HepG2 (cell line): ENCODE measurements around the gene FBXO24. TPM values are rescaled to one million over a fixed set of nuclear protein-coding genes. Genes with fewer than 3 reads are reported as not detected.

Experiments used
- CCDC6 ChIP-seq: sonication (generic); formaldehyde crosslinking; IDR thresholded peaks from 2 replicates; pipeline ENCODE4 v1.8.1; 2022; ENCODE audit warnings: mild to moderate bottlenecking, missing genetic modification reagents, moderate library complexity
- ELF1 ChIP-seq: sonication (generic); formaldehyde crosslinking; IDR thresholded peaks from 2 replicates; pipeline ENCODE4 v1.4.0; 2020; ENCODE audit warnings: missing genetic modification reagents
- KDM3A ChIP-seq: IDR thresholded peaks from 2 replicates; pipeline ENCODE4 v1.6.1; 2018; ENCODE audit warnings: low read depth, missing compliant biosample characterization
- KMT2B ChIP-seq: IDR thresholded peaks from 2 replicates; pipeline ENCODE4 v1.6.1; 2016; ENCODE audit warnings: missing genetic modification reagents, missing compliant biosample characterization
- MEIS1 ChIP-seq: sonication (generic); formaldehyde crosslinking; IDR thresholded peaks from 2 replicates; pipeline ENCODE4 v1.9.0; 2021; ENCODE audit warnings: mild to moderate bottlenecking, missing genetic modification reagents, moderate library complexity, borderline replicate concordance
- NFYB ChIP-seq: sonication (generic); formaldehyde crosslinking; IDR thresholded peaks from 2 replicates; pipeline ENCODE4 v1.4.0; 2020; ENCODE audit warnings: missing genetic modification reagents
- PHF5A ChIP-seq: IDR thresholded peaks from one replicate; pipeline ENCODE4 v1.6.1; 2018; ENCODE audit warnings: low read depth, missing genetic modification reagents; ENCODE audit not compliant: unreplicated experiment
- SMARCE1 ChIP-seq: fragments of 450-650 bp; IDR thresholded peaks from 2 replicates; pipeline ENCODE4 v1.6.1; 2017; ENCODE audit warnings: borderline replicate concordance
- TAF15 ChIP-seq: fragments of 200-400 bp; formaldehyde crosslinking; IDR thresholded peaks from one replicate; pipeline ENCODE4 v1.6.1; 2018; ENCODE audit warnings: mild to moderate bottlenecking, low read depth, low read length; ENCODE audit not compliant: poor library complexity, severe bottlenecking
- TP53 ChIP-seq: sonication (generic); formaldehyde crosslinking; conservative IDR thresholded peaks from 2 replicates; pipeline ENCODE4 v1.4.0; 2020; ENCODE audit warnings: missing genetic modification reagents
- ZNF724P ChIP-seq: sonication (generic); formaldehyde crosslinking; IDR thresholded peaks from 2 replicates; pipeline ENCODE4 v1.8.0; 2022; ENCODE audit warnings: missing genetic modification reagents, borderline replicate concordance
- ZNF773 ChIP-seq: sonication (generic); formaldehyde crosslinking; IDR thresholded peaks from 2 replicates; pipeline ENCODE4 v1.4.0; 2020; ENCODE audit warnings: missing genetic modification reagents, borderline replicate concordance
- ZNF891 ChIP-seq: sonication (generic); formaldehyde crosslinking; IDR thresholded peaks from 2 replicates; pipeline ENCODE4 v1.5.0; 2020; ENCODE audit warnings: mild to moderate bottlenecking, missing genetic modification reagents
- polyA plus RNA-seq, 8 experiments: library from polyadenylated mRNA; depleted of rRNA in 3 of 8; stranded (reverse) in 7 of 8; unstranded in 1 of 8; fragments of >200 nt; fragmentation: Illumina TruSeq in 4 of 8; extraction: Trizol in 4 of 8; gene quantifications; 2 replicates each; pipeline versions ENCODE4 v1.2.1 to v1.2.3, GENCODE V29; 2011 to 2016; ENCODE audit warnings: low read depth in 4 of 8, missing spikeins in 1 of 8, mixed read lengths in 1 of 8; ENCODE audit not compliant: insufficient read depth in 1 of 8
- total RNA-seq, 5 experiments: library from RNA; depleted of rRNA; stranded (reverse); fragments of >200 nt; fragmentation: Illumina TruSeq; extraction: Trizol; gene quantifications; 2 replicates each; pipeline ENCODE4 v1.2.3, GENCODE V29; 2016; ENCODE audit warnings: low read depth in 1 of 5
- TF ChIP-seq, protein P1 (sequence below): sonication (generic); formaldehyde crosslinking; IDR thresholded peaks from 2 replicates; pipeline ENCODE4 v1.4.0; 2020; ENCODE audit warnings: missing genetic modification reagents
- TF ChIP-seq, protein P2 (sequence below): sonication (generic); formaldehyde crosslinking; IDR thresholded peaks from 2 replicates; pipeline ENCODE4 v1.4.0; 2020; ENCODE audit warnings: mild to moderate bottlenecking, low read depth, missing genetic modification reagents
- TF ChIP-seq, protein P3 (sequence below): sonication (generic); formaldehyde crosslinking; IDR thresholded peaks from 2 replicates; pipeline ENCODE4 v1.4.0; 2020; ENCODE audit warnings: missing genetic modification reagents, mild to moderate bottlenecking, borderline replicate concordance
- TF ChIP-seq, protein P4 (sequence below): sonication (generic); formaldehyde crosslinking; IDR thresholded peaks from 2 replicates; pipeline ENCODE4 v1.4.0; 2020; ENCODE audit warnings: missing genetic modification reagents, borderline replicate concordance
- TF ChIP-seq, protein P5 (sequence below): sonication (generic); formaldehyde crosslinking; IDR thresholded peaks from 2 replicates; pipeline ENCODE4 v1.4.0; 2020; ENCODE audit warnings: mild to moderate bottlenecking, missing genetic modification reagents

The FBXO24 gene
- total and polyA plus RNA-seq, 2 of the 13 experiments (the other 11 are each of a cell fraction or from before 2014, with no cell fraction given), result 0.20 to 0.55 TPM

DNA sequence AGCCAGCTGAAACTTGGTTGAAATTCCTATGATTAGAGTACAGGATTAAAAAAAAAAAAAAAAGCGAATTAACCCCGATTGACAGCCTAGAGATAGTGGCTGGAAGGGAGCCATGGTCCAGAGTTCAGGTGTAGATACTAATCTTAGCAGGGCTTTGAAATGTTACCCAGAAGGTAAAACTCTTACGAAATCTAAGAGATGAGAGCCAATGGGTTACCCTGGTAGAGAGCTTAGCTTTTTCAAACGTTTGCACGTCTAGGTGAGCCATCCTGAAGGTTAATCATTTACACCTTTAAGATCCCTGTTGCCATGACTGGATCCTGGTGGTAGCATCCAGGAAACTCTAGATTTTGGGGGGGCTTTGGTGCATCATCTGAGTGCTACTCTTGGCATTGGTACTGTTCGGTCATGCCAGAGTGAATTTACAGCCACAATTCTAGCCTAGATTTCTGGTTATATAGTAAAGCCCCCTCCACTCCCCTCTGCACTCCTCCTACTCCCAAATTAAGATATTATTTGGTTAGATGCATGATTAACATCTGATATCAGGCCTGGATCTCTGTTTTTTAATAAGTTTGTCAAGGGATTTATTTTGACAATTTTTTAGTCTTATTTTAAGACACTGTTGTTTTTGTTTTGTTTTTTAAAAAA lies 45.9 kb upstream of the FBXO24 start (continued):
- TF ChIP-seq, protein P1, sequence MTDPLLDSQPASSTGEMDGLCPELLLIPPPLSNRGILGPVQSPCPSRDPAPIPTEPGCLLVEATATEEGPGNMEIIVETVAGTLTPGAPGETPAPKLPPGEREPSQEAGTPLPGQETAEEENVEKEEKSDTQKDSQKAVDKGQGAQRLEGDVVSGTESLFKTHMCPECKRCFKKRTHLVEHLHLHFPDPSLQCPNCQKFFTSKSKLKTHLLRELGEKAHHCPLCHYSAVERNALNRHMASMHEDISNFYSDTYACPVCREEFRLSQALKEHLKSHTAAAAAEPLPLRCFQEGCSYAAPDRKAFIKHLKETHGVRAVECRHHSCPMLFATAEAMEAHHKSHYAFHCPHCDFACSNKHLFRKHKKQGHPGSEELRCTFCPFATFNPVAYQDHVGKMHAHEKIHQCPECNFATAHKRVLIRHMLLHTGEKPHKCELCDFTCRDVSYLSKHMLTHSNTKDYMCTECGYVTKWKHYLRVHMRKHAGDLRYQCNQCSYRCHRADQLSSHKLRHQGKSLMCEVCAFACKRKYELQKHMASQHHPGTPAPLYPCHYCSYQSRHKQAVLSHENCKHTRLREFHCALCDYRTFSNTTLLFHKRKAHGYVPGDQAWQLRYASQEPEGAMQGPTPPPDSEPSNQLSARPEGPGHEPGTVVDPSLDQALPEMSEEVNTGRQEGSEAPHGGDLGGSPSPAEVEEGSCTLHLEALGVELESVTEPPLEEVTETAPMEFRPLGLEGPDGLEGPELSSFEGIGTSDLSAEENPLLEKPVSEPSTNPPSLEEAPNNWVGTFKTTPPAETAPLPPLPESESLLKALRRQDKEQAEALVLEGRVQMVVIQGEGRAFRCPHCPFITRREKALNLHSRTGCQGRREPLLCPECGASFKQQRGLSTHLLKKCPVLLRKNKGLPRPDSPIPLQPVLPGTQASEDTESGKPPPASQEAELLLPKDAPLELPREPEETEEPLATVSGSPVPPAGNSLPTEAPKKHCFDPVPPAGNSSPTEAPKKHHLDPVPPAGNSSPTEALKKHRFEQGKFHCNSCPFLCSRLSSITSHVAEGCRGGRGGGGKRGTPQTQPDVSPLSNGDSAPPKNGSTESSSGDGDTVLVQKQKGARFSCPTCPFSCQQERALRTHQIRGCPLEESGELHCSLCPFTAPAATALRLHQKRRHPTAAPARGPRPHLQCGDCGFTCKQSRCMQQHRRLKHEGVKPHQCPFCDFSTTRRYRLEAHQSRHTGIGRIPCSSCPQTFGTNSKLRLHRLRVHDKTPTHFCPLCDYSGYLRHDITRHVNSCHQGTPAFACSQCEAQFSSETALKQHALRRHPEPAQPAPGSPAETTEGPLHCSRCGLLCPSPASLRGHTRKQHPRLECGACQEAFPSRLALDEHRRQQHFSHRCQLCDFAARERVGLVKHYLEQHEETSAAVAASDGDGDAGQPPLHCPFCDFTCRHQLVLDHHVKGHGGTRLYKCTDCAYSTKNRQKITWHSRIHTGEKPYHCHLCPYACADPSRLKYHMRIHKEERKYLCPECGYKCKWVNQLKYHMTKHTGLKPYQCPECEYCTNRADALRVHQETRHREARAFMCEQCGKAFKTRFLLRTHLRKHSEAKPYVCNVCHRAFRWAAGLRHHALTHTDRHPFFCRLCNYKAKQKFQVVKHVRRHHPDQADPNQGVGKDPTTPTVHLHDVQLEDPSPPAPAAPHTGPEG, result 0 out of 2 replicates have a peak, but pooled peaks have one; percentile 26
- TF ChIP-seq, protein P2, sequence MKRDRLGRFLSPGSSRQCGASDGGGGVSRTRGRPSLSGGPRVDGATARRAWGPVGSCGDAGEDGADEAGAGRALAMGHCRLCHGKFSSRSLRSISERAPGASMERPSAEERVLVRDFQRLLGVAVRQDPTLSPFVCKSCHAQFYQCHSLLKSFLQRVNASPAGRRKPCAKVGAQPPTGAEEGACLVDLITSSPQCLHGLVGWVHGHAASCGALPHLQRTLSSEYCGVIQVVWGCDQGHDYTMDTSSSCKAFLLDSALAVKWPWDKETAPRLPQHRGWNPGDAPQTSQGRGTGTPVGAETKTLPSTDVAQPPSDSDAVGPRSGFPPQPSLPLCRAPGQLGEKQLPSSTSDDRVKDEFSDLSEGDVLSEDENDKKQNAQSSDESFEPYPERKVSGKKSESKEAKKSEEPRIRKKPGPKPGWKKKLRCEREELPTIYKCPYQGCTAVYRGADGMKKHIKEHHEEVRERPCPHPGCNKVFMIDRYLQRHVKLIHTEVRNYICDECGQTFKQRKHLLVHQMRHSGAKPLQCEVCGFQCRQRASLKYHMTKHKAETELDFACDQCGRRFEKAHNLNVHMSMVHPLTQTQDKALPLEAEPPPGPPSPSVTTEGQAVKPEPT (CRISPR knock-in tag), result no peak
- no peak for TF ChIP-seq ZNF724P (CRISPR knock-in tag)
- TF ChIP-seq PHF5A, result no peak
- no peak for TF ChIP-seq ZNF773 (CRISPR knock-in tag)
- TF ChIP-seq, protein P3, sequence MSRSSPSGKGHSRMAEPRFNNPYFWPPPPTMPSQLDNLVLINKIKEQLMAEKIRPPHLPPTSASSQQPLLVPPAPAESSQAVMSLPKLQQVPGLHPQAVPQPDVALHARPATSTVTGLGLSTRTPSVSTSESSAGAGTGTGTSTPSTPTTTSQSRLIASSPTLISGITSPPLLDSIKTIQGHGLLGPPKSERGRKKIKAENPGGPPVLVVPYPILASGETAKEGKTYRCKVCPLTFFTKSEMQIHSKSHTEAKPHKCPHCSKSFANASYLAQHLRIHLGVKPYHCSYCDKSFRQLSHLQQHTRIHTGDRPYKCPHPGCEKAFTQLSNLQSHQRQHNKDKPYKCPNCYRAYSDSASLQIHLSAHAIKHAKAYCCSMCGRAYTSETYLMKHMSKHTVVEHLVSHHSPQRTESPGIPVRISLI (CRISPR knock-in tag), result peak; percentile 91
- no peak for TF ChIP-seq SMARCE1
- no peak for TF ChIP-seq KMT2B
- TF ChIP-seq ZNF891, result no peak
- TF ChIP-seq NFYB, result peak; percentile 68
- TF ChIP-seq, protein P4, sequence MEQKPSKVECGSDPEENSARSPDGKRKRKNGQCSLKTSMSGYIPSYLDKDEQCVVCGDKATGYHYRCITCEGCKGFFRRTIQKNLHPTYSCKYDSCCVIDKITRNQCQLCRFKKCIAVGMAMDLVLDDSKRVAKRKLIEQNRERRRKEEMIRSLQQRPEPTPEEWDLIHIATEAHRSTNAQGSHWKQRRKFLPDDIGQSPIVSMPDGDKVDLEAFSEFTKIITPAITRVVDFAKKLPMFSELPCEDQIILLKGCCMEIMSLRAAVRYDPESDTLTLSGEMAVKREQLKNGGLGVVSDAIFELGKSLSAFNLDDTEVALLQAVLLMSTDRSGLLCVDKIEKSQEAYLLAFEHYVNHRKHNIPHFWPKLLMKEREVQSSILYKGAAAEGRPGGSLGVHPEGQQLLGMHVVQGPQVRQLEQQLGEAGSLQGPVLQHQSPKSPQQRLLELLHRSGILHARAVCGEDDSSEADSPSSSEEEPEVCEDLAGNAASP (CRISPR knock-in tag), result peak; percentile 18; the same call in 1 of the 2 replicates
- 0 out of 2 replicates have a peak, but pooled peaks have one; percentile 46 for TF ChIP-seq CCDC6 (CRISPR knock-in tag)
- no peak for TF ChIP-seq ELF1
- TF ChIP-seq, protein P5, sequence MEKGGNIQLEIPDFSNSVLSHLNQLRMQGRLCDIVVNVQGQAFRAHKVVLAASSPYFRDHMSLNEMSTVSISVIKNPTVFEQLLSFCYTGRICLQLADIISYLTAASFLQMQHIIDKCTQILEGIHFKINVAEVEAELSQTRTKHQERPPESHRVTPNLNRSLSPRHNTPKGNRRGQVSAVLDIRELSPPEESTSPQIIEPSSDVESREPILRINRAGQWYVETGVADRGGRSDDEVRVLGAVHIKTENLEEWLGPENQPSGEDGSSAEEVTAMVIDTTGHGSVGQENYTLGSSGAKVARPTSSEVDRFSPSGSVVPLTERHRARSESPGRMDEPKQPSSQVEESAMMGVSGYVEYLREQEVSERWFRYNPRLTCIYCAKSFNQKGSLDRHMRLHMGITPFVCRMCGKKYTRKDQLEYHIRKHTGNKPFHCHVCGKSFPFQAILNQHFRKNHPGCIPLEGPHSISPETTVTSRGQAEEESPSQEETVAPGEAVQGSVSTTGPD (CRISPR knock-in tag), result peak; percentile 65; the same call in 1 of the 2 replicates
- TF ChIP-seq MEIS1 (CRISPR knock-in tag), result no peak
- no peak for TF ChIP-seq KDM3A (CRISPR knock-in tag)
- TF ChIP-seq TAF15, result no peak
- TF ChIP-seq TP53 (CRISPR knock-in tag), result no peak
